TTC549 (cell line): ENCODE measurements around the gene PTPRM.

Experiments
- FAIRE-seq: peaks from 2 replicates; lab custom pipeline; 2012; peaks lifted over from hg19 to GRCh38; lab: Jason Lieb, UNC

Gene PTPRM

DNA sequence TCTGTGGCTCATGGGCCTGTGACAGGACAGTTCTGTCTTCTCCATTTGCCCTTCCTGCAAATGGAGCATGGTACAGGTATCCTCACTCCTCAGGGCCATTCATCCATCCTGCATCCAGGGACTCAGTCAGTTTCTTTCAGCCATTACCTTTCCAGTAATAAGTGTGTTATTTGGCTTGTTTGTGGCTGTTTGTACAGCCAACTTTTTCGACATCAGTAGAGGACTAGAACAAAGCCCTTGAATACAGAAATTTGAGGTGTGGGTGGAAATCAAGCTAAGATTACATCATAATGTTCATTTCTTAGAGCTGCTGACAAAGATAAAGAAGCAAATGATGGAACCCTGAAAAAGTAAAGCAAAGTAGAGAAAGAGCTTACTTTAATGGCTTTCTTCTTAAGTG lies 290.4 kb downstream of the PTPRM start:
- FAIRE-seq = no peak

- no peak for FAIRE-seq
These were observed 292.0 kb downstream of the PTPRM start for GRCh38 chr18:7859122-7859521.

GRCh38 chr18:7870266-7870665 lies 303.1 kb downstream of the PTPRM start:
- no peak for FAIRE-seq

DNA sequence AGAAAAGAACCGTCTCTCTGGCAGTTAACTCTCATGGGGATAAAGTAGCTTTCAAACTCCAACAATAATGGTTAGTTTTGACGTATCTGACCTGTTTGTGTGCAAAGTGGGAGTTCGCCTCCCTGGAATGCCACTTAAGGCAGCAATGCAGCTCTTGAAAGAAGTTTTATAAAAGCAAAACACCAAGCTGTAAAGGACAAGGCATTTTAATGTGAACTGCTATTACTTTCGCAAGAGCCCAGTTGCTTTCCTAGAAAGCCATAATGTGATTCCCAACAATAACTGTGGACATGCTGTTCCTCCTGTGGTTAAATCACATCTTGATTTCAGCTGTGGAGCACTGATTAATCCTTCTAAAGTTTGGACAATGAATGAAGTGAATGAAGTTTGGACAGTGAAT lies 303.7 kb downstream of the PTPRM start:
- no peak for FAIRE-seq

DNA sequence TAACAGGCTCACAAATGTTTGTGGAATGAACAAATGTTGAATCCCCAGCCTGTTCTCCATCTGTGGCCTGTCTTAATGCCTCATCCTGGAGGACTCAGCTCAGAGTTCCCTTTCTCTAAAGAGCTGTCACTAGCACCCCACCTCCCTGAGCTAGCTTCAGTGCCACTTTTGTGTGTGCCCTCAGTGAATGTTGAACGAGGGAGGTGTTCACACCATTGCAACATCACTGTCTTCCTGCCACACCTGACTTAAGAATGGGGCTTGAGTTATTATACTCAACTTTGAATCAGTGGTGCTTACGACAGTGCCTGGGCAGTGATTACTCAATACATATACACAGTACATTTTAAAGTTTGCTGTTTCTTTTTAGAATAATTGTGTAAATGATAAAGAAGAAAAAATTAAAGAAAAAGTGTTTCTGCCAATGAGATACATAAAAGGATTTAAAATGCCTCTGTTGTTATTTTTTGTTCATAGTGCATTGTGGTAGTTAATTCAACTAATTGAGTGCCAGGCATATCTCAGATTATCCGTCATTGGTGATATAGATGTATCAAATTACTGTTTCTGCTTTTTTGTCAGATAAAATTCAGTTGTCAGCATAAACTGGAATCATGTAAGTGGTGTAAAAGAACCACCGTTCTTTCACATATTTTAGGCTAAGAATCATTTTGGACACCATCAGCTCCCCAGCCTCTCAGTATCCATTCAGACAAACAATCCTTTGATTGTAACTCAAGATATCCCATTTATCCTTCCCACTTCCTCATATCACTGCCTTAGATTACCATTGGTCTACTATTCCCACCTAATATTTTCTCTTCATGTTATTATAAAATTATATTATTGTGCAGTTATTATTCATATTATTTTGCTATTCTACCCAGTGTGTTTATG lies 304.7 kb downstream of the PTPRM start:
- FAIRE-seq = no peak

DNA sequence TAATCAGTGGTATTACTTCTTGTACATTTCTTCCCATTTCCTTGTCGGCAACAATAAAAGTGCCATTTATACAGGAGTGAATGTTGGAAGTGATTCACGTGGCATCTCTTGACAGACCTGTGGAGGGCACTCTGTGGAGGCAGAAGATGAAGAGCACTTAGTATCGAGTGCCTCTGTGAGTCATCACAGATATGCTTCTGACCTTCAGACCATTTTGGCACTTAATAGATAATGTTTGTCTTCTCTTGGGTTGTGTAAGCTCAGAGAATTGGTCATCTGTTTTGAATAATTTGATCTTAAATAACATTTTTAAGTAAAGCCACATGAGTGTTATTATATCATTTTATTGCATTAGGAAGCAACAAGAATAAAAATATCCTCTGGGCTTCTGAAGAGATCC lies 305.5 kb downstream of the PTPRM start:
- no peak for FAIRE-seq

- no peak for FAIRE-seq
These were observed 306.2 kb downstream of the PTPRM start for GRCh38 chr18:7873316-7873715.

DNA sequence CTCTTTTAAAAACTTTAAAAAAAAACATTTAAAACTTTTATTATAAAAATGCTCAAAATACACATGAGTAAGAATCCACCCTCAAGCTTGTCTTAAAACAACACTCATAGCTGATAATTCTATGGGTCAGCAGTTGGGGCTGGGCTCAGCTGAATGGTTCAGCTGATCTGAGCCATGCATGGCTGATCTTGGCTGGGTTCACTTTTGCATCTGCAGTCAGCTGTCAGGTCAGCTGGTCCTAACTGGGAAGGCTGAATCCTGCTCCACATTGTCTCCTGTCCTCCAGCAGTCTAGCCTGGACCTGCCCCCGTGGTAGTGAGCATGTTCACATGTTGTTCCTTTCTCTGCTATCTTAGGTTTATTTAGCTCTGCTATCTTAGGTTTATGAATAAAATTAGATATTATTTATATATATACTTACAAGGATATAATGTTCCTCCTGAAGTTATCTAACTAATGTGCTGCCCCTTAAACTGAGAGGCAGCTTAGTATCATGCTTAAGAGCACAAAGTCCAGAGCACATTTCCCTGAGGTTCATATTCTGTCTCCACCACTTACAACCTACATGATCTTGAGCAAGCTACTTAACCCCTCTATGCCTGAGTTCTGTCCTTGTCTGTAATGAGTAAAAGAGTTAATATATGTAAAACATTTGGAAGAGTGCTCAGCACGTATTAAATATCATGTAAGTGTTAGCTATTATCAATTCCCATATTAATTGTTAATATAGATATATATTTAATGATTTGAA lies 309.4 kb downstream of the PTPRM start:
- FAIRE-seq = no peak

- no peak for FAIRE-seq
These were observed 310.5 kb downstream of the PTPRM start for GRCh38 chr18:7877609-7878008.

- no peak for FAIRE-seq
These were observed 311.4 kb downstream of the PTPRM start for GRCh38 chr18:7878265-7879211.

GRCh38 chr18:7879717-7880116 lies 312.6 kb downstream of the PTPRM start:
- FAIRE-seq = no peak

GRCh38 chr18:7885865-7886264 lies 318.7 kb downstream of the PTPRM start:
- FAIRE-seq = no peak

GRCh38 chr18:7886436-7886835 lies 319.3 kb downstream of the PTPRM start:
- no peak for FAIRE-seq

- FAIRE-seq = no peak
These were observed 322.4 kb downstream of the PTPRM start for GRCh38 chr18:7889515-7889914.

DNA sequence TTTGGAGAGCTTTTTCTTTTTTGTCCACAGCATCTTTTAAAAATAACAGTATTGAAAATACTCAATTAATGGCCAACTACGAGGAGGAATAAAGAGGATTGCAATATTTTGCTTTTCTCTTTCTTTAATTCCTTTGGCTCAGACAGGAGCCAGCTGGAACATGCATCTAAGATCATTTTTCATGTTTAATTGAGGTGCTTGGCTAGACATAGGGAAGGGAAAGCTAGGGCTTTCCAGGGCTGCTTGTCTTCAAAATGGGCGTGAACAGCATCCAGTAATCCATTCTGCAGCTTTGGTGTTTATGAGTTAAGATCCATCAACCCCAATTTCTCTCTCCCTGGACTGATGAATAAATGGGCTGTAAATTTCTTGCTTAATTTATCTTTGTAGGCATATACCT lies 323.0 kb downstream of the PTPRM start:
- FAIRE-seq = no peak

DNA sequence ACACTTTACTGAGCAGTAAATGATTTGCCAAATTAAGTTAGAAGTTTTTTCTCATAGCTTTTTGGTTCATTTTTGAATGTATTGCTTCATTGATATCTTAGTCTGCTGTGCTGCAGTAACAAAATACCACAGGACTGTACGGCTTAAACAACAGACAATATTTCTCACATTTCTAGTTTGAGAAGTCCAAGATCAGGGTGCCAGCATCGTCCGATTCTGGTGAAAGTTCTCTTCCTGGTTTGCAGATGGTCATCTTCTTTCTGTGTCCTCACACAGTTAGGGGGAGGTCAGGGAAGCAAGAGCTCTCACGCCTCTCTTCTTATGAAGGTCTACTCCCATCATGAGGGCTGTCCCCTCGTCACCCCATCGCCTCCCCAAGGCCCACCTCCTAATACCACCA lies 325.4 kb downstream of the PTPRM start:
- no peak for FAIRE-seq

GRCh38 chr18:7894592-7894991 lies 327.5 kb downstream of the PTPRM start:
- no peak for FAIRE-seq

DNA sequence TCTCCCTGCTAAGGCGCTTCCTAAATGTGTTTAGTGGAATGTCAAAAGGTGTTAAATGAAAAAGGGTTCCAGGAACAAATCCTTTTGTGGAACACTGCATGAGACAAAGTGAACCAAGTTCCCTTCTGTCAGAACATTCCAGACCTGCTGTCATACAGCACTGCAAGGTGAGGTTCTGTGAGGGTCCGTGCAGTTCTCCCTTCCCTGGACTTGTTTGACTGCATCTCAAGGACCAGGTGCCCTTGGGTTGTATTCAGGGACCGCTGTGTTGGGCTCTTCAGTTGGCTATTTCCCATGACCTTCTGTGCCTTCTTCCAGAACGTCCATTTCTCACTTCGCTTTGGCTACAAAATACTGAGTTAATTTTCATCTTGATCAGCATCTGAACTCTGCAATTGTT lies 328.2 kb downstream of the PTPRM start:
- FAIRE-seq = no peak

- FAIRE-seq = no peak
These were observed 329.0 kb downstream of the PTPRM start for GRCh38 chr18:7896161-7896560.

- no peak for FAIRE-seq
These were observed 329.8 kb downstream of the PTPRM start for GRCh38 chr18:7896805-7897518.

DNA sequence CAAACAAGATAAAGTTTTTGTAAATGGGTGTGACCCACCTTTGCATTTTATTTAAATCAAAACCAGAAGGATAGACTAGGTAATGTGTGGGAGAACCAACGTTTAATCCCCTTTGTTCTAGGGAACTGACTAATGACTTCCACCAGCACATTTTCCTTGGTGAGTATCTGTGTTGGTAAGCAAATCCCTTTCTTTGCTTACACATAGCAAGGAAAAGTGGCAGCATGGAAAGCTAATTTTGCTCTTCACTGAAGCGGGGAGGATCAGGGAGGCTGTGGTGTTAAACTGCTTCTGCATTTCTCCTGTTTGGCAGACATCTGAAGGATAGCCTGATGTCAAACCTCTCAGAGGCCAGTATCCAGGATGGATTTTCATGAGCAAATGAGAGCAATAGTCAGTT lies 331.1 kb downstream of the PTPRM start:
- FAIRE-seq = no peak

- FAIRE-seq = no peak
These were observed 332.0 kb downstream of the PTPRM start for GRCh38 chr18:7899078-7899477.
